Measurements from ENCODE around the gene SCN8A.
"Not testable (repeated sequence)": the region's sequence is repeated elsewhere in the genome, so short reads cannot be mapped to it uniquely, and the experiment has no call there.

Gene SCN8A

DNA sequence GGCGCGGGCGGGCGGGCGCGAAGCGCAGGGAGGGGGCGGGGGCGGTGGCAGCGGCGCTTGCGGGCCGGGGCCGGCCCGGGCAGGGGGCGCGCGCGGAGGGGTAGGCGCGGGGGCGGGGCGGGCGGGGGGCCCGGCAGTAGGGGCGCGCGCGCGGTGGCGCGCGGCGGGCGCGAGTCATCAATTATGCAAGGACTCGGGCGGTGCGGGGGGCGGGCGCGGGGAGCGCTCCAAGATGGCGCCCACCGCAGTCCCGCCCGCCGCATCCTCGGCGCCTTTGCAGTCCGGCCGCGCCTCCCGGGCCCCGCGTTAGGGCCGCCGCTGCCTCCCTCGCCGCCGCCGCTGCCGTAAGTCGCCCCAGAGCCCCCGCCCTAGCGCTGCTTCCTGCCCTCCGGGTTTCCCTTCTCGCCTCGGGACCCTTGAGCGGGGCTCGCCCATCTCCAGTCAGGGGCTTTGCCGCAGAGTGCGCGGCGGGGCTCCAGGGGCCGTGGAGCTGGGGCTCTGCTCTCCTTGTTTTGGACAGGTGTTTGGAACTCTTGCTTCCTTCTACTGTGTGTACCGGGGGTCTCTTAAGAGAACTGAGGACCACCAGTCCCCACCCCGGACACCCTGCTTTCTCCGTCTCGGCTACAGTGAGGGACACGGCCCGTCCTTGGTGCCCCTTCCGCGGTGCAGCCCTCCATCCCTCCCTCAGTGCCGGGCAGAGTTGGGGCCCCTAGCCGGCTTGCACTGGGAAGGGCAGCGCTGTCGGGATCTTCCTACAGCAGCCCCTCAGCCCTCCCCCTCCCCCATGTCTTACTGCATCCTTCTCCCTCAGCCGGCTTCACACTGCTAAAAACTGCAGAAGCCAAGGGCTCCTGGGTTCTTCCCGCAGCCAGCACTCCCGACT, at the start of gene SCN8A:
Gene SCN8A (plus strand): TSS at position 218 of the 886 bp plus-strand sequence. CDS start 71,585 bp downstream, outside the sequence.
- DNase-seq: peak; percentile 20

DNA sequence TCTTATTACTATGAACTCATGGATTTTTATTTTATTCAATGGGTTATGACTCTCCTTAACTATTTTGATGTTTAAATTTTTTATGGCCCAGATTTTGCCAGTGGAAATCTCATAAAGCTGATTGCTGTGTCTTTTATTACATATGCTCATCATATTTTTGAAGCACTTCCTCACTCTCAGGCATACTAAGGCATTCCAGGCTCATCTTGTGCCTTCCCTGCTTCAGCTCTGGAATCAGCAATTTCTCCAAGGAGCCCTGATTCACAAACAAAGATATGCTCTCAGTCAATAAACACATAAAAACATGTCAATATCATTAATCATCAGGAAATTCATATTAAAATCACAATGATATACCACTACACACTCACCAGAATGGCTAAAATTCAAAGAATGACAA, 44.9 kb upstream of the SCN8A start:
- no peak for DNase-seq

DNA sequence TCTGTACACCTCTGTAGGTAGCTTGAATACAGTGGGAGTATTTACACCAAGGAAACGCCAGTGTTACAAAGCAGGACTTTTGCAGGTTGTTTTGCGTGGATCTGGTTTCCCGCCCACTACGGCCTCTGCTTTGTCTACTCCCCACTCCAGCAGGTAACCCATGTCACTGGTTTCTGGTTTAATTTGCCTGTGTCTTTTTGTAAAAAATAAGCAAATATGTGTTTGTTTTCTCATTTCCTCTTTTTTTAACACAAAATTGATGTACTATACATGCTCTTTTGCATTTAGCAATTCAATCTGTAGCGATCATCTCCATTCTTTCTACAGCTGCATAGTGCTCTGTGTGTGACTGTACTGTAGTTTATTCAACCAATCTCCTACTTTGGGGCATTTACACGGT, 43.4 kb upstream of the SCN8A start:
- DNase-seq: no peak

DNA sequence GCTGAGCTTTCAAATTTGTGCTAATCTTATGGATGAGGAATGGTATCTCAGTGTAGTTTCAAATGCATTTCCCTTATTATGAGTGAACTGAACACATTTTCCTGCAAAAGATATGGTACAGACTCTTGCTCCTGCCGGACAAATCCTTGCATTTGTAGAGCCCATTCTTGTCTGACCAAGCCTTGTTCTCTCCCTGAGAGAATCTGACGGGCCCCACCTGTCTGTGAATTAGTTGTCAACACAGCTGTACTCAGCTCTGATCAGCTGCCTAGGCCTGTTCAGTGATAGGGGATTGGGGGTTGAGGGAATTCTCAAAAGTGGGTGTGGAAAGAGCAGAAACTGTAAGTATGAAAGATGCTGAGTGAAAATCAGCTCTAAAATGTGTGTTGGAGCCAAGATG, 42.8 kb upstream of the SCN8A start:
- no peak for DNase-seq

DNA sequence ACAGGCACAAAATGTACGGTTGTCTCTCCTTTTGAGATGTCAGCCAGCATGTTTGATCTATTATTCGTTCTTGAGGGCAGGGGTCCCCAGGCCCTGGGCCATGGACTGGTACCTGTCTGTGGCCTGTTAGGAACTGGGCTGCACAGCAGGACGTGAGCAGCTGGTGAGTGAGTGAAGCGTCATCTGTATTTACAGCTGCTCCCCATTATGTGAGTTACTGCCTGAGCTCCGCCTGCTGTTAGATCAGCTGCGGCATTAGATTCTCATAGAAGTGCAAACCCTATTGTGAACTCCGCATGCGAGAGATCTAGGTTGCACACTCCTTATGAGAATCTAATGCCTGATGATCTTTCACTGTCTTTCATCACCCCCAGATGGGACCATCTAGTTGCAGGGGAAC, 41.4 kb upstream of the SCN8A start:
- no peak for DNase-seq

DNA sequence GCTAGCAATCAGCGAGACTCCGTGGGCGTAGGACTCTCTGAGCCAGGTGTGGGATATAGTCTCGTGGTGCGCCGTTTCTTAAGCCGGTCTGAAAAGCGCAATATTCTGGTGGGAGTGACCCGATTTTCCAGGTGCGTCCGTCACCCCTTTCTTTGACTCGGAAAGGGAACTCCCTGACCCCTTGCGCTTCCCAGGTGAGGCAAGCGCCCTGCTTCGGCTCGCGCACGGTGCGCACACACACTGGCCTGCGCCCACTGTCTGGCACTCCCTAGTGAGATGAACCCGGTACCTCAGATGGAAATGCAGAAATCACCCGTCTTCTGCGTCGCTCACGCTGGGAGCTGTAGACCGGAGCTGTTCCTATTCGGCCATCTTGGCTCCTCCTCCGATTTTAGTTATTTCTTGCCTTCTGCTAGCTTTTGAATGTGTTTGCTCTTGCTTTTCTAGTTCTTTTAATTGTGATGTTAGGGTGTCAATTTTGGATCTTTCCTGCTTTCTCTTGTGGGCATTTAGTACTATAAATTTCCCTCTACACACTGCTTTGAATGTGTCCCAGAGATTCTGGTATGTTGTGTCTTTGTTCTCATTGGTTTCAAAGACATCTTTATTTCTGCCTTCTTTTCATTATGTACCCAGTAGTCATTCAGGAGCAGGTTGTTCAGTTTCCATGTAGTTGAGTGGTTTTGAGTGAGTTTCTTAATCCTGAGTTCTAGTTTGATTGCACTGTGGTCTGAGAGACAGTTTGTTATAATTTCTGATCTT, 22.6 kb upstream of the SCN8A start:
- not testable (repeated sequence) for DNase-seq

DNA sequence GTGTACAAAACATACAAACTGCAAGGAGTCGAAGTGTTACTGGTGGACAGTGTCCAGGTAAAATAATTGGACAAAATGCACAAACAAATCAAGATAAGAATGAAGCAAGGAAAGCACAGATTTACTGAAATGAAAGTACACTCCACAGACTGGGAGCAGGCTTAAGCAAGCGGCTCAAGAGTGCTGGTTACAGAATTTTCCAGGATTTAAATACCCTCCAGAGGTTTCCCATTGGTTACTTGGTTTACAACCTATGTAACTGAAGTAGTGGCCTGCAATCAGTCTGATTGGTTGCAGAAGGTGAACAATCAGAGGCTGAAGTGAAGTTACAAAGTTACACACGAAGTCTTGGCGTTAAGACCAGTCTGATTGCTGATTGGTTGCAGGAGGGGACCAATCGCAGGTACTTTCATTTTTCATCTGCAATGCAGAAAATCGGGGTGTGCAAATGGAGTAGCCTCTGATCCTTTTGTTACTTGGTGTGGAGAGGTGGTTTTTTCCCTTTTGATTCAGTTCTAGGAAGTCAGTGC, 11.6 kb upstream of the SCN8A start:
- DNase-seq: no peak

DNA sequence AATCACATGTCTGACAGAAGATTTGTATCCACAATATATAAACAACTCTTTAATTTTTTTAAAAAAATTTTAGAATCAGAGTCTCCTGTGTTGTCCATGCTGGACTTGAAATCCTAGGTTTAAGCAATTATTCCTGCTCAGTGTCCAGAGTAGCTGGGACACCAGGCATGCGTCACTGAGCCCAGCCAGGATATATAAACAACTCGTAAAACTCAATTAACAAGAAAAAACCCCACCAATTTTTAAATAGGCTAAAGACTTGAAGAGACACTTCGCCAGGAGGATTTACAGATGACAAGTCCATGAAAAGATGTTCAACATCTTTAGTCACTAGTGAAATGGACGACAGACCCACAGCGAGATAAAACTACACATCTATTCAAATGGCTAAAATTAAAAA, 2.0 kb upstream of the SCN8A start:
- DNase-seq: no peak

DNA sequence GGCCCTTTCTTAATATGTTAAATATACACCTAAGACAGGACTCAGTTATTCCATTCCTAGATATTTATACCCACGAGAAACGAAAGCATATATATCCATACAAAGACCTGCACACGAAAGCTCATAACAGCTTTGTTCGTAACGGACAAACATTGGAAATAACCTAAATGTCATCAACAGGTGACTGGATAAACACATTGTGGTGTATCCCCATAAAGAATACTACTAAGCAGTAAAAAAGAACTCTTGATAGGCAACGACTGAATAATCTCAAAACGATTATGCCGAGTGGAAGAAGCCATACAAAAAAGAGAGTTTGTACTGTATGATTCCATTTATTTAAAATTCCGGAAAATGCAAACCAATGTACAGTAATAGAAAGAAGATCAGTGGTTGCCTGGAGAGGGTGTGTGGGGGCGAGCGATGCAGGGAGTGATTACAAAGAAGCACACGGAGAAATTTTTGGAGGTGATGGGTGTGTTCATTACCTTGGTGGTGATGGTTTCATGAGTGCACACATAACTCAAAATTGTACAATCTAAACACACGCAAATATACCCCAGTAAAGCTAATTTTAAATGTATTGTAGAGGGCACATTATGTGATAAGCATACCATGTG, 1.4 kb upstream of the SCN8A start:
- DNase-seq: no peak

DNA sequence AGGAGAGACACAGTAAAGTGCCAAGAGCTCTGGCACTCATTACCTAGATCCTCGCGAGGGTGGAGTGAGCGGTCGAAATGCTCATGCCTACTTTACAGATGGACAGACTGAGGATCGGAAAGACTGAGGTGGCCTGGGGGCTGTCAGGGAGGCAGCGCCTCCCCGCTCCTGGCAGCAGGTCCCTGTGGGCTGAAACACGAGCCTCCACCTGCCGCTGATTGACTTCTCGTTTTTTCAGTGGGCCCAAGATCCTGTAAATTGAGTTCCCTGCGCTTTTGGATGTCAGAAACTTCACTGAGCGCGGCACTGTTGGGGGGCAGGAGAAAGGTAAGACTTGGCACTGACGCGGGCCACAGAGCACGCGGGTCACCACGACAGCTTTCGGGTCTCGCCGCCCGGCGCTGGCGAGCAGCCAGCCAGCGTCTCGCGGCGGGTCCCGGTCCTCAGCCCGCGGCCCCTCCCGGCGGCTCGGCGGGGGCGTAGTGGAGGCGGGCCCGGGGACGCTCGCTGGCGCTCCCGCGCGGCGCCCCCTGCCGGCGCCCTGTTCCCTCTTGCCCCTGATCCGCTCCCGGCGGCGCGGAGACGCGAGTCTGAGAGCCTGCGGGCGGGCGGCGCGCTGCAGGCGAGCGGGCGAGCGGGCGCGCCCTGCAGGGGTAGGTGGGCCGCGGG, 552 bp upstream of the SCN8A start:
- DNase-seq: peak; percentile 62

DNA sequence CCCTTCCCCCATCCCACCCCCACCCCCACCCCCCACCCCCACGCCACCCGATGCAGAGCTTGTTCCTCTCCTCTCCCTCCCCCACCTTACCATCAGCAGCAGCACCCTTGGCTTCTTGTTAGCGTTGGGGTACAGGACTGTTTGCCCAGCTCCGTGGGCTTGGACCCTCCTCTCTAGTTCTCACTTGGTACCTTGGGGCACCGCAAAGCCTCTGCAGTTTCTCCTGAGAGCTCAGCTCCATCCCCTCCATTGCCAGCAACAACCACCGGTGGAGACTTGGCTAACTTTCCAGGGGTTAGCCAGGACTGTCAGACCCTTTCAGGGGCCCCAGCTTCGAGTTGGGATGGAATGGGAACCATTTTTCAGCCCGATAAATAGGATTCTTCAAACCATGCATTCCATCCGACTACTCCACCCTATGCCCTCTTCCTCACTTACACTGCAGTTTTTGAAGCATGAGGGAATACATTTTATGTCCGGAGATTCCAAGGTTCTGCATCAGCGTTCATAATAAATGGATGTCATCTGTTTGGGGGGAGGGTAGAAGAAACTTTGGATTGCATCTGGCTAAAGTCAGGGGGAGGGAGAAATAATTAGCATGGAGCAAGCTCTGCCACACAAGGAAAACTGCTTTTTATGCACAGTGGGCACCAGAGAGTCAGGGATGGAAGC, 1.1 kb downstream of the SCN8A start:
- DNase-seq: no peak

DNA sequence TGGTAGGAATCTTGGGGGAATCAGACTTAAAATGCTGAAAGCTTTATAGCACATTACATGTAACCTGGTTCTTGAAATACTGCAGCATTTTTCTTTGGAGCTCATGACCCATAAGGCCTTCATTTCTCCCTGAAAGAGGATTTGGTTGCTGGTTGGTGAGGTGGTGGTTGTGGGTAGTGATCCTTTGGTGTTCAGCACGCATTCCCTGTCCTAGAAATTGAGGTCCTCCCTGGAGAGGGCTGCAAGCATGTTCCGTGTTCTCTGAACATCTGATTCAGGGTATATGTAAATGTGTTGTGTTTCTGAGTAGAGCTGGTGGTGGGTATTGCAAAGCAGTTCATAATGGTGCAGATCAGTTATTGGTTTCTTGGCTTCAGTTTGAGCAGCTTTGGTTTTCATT, 2.0 kb downstream of the SCN8A start:
- DNase-seq: no peak

DNA sequence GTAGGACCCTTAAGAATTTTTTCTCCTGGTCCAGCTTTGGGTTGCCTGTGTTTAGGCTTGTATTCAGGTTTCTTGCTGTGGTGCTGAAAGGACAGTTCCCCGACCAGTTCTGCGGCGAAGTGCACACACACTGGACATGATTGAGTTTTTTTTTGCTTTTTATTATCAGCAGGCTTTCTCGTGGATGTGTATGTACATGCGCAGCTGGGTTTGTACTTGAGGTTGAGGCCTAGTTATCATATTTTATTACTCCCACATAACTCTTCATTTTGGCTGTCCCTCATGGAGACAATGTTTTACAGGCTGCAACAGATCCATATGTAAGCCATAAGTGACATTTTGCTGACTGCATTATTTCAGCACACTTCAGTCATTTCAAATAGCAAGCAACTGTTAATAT, 2.5 kb downstream of the SCN8A start:
- DNase-seq: peak; percentile 62

DNA sequence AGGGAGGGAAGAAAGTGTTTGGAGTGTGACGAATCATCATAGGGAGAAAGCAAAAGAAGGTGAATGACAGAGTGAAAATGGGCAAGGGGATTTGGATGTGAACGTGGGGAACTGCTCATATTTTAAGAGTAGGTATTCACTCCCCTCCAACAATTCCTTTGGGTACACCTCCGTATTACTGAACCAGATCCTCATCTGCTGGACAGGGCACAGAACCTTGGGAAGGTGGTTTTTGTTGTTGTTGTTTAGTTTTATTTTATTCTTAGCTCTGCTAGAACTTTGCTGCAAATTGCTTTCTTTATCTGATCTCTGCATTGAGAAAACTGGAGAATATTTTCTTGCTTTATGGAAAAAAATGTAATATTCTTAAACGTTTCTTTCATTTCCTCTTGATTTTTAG, 7.1 kb downstream of the SCN8A start:
- DNase-seq: no peak

DNA sequence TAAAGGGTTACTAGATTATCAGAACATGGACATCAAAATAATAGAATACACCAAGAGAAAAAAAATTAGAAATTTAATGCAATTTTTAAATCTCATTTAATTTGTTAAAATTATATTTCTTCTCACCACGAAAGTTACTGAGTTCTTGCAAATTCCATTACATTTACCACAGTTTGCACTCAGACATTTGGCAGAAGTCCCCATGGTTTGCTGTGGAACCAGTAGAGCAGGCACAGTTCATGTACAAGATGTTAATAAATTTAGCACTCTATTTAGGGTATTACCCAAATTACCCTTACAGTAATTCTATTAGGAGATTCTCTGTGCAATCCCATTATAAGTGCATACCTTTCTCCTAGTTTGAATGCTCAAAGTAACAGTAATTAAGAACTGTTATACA, 9.7 kb downstream of the SCN8A start:
- DNase-seq: no peak

DNA sequence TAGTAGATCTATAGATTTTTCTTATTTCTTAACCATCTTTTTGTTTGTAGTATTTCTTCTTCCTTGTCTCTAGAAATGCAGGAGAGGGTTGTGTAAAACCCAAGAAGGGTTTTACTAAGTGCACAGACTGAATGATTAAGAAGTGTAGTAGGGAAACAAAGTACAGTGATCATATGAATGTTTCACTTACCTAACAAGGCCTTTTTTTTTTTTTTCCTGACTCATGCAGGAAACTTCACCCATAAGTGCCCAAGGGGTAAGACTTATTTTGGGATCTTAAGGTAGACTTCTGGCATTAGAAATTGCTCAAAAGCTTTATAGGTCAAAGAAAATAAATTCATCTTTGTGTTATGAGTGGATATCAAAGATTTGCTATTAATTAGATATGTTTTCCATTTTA, 10.2 kb downstream of the SCN8A start:
- DNase-seq: no peak

DNA sequence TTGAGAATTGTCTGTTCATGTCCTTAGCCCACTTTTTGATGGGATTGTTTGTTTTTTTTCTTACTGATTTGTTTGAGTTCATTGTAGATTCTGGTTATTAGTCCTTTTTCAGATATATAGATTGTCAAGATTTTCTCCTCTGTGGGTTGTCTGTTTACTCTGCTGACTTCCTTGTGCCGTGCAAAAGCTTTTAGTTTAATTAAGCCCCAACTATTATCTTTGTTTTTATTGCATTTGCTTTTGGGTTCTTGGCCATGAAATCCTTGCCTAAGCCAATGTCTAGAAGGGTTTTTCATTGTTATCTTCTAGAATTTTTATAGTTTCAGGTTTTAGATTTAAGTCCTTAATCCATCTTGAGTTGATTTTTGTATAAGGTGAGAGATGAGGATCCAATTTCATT, 14.9 kb downstream of the SCN8A start:
- DNase-seq: not testable (repeated sequence)

DNA sequence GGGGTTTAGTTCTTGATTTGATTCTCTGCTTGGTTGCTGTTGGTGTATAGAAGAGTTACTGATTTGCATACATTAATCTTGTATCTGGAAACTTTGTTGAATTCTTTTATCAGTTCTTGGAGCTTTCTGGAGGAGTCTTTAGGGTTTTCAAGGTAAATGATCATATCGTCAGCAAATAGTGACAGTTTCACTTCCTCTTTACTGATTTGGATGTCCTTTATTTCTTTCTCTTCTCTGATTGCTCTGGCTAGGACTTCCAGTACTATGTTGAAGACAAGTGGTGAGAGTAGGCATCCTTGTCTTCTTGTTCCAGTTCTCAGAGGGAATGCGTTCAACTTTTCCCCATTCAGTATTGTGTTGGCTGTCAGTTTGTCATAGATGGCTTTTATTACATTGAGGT, 16.2 kb downstream of the SCN8A start:
- DNase-seq: not testable (repeated sequence)

DNA sequence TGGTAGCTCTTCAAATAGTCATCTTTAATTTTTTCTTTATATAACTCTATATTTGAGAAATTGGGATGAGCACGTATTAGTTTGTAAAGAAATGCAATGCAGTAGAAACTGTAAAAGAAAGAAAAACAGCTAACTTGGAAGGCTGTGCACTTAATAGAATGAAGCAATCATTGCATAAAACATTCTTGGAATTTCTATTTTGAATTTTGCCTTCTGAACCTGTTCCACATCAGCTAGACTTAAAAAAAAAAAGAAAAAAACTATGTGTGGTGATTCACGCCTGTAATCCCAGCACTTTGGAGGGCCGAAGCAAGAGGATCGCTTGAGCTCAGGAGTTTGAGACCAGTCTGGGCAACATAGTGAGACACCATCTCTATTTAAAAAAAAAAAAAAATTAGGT, 29.4 kb downstream of the SCN8A start:
- no peak for DNase-seq

DNA sequence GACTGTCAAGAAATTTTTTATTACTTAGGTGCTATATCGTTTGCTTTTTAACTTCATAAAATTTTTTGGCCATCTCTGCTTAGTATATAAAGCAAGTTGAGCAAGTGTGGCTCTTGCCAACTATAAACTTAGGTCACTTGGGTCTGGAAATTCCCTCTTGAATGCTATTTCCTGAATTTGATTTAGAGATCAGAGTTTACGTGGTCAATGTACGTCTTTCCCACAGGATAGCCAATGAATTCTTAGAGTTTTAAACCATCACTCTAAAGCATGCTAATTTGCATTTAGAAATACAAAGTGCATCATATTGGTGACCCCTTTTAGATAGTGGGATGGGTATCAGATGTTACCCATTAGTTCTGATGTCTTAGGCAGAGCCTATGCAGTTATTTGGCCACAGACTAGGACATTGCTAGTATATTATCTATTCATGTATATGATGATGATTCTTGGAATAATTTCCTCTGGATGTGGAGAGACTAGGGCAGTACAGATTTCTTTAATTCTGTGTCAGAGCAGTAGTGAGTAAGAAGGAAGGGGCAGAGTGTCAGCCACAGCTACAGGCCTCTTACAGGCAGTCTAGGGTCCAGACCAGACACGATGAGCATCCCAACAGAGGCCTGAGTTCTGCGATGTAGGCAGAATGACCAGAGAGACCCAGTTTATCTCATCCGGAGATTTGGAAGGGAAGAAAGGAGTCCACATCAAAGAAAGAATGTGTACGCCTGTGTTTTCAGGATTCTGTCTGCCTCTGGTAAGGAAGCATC, 30.3 kb downstream of the SCN8A start:
- no peak for DNase-seq

DNA sequence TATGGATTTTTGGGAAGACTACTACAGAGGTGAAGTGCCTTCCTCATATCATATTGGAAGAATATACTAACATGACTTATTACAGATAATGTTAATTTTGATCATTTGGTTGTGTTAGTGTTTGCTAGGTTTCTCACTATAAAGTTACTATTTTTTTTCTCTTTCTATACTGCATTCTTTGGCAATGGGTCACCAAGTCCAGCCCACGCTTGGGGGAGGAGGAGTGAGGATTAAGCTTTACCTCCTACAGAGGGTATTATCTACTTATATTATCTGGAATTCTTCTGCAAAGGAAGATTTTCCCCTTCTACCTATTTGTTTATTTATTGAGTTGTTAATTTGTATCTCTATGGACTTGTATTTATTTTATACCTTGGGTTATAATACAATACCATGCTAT, 31.5 kb downstream of the SCN8A start:
- DNase-seq: no peak

DNA sequence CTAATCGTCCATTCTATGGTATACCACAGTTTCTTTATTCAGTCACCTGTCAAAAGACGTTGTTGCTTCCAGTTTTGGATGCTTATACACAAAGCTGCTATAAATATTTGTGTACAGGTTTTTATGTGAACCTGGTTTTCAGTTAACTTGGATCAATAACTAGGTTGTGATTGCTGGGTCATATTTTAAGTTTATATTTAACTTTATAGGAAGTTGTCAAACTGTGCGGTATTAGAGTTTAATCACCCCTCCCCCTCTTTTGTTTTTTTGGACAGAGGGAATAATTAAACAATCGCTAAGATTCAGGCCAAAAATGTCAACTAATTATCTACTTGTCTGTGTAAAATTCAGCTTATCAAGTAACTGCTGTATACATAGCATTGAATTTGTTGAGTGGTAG, 34.3 kb downstream of the SCN8A start:
- no peak for DNase-seq

Measured in femur (tissue), 1 donor.